ENCODE measurements around the gene RAB19. TPM values are rescaled to one million over a fixed set of nuclear protein-coding genes. Genes with fewer than 3 reads are reported as not detected.

The RAB19 gene
- total and polyA plus RNA-seq, 4 donors, result 0.24 to 3.2 (median 2.0) TPM

DNA sequence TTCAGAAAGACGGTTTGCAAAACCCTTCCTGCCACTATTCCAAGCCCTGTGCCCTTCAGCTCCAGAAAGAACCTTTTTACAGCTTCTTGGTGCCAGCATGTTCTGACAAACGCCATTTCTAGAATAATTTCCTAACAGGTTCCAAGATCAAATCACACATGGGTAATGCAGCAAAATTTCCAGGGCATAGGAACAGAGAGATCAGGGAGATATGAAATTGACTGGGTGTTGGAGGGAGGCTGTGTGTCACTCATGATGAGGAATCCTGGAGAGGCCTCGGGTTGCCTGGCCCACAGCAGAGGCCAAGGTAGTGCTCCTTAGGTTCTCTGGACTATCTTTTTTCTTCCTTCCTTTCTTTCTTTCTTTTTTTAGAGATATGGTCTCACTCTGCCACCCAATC, 29.5 kb downstream of the RAB19 start:
- TF ChIP-seq, protein P1, sequence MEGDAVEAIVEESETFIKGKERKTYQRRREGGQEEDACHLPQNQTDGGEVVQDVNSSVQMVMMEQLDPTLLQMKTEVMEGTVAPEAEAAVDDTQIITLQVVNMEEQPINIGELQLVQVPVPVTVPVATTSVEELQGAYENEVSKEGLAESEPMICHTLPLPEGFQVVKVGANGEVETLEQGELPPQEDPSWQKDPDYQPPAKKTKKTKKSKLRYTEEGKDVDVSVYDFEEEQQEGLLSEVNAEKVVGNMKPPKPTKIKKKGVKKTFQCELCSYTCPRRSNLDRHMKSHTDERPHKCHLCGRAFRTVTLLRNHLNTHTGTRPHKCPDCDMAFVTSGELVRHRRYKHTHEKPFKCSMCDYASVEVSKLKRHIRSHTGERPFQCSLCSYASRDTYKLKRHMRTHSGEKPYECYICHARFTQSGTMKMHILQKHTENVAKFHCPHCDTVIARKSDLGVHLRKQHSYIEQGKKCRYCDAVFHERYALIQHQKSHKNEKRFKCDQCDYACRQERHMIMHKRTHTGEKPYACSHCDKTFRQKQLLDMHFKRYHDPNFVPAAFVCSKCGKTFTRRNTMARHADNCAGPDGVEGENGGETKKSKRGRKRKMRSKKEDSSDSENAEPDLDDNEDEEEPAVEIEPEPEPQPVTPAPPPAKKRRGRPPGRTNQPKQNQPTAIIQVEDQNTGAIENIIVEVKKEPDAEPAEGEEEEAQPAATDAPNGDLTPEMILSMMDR (IDR thresholded peaks at IDR 0.05; ENCODE audit: control extremely low read depth, extremely low read depth), result no peak
- WGBS, 2 donors, result 90 to 94% methylated on average over 3 of the region's 3 CpGs
- no peak overlapping the region for H3K4me3 ChIP-seq

DNA sequence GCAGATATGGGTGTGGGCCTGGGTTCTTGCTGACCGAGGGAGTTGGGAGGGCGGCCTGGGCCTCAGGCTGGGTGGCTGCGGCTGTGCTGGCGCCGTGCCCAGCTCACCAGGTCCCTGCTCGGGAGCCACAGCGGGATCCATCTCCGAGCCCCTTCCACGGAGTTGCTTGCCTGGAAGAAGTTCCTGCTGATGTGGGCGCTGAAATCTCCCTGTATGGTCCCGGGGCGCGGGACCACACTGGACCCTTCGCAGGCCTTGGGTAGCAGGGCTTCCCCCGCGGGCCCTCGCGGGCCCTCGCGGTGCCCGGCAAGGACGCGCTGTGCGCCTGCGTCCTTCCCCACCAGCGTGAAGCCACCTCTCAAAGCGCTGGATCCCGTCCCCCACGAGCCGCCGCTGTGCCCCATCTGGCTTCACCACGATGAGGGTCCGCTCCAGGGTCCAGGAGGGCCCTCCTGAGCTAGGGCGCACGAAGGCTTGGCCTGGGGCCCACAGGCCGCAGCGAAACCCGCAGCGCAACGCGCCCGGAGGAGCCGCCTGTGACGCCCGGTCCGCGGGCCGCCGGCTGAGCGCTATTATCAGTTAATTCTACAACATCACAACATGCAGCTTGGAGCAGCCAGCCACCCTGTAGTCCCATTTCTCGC, 31.5 kb downstream of the RAB19 start:
- peak in 2 of 3 donors; percentile 24 to 34 for DNase-seq
- H3K9me3 ChIP-seq (ENCODE audit: control insufficient read depth in 4 of 4, insufficient read depth in 3 of 4, low read length in 3 of 4), result no peaks in the 10 kb centered on the region
- no peak overlapping the region for H3K27ac ChIP-seq (ENCODE audit: low read depth in 1 of 2, low read length in 1 of 2)
- H3K36me3 ChIP-seq (ENCODE audit: control insufficient read depth in 4 of 4, insufficient read depth in 4 of 4, low read length in 4 of 4), result no peaks in the 10 kb centered on the region
- WGBS, 2 donors, result 44 to 51% methylated on average over 51 of the region's 51 CpGs
- TF ChIP-seq, protein P1 (IDR thresholded peaks at IDR 0.05; ENCODE audit: control extremely low read depth, extremely low read depth), result no peak
- H3K27me3 ChIP-seq (ENCODE audit: control insufficient read depth in 3 of 3, insufficient read depth in 3 of 3, low read length in 2 of 3), result peaks cover 0 to 3% (median 0%) of the 10 kb centered on the region in 3 donors
- H3K4me1 ChIP-seq (ENCODE audit: control insufficient read depth in 5 of 5, insufficient read depth in 5 of 5, low read length in 5 of 5), result peaks cover 0 to 4% (median 0%) of the 10 kb centered on the region in 5 donors
- H3K4me3 ChIP-seq, result peak overlapping the region; percentile 7
- ATAC-seq (ENCODE audit: insufficient read depth, low FRiP score), result no peak
- no peak overlapping the region for H3K9ac ChIP-seq (ENCODE audit: insufficient read depth in 1 of 2, low read length in 2 of 2)

More for the DNA sequence above, 29.5 kb downstream of the RAB19 start:
- no peak for DNase-seq
- Histone ChIP-seq H3K27ac (ENCODE audit: low read depth in 1 of 2, low read length in 1 of 2) (no peak overlapping the region), H3K4me1 (ENCODE audit: control insufficient read depth in 5 of 5, insufficient read depth in 5 of 5, low read length in 5 of 5) (peaks cover 0 to 4% (median 0%) of the 10 kb centered on the region in 5 donors), H3K36me3 (ENCODE audit: control insufficient read depth in 4 of 4, insufficient read depth in 4 of 4, low read length in 4 of 4) (no peaks in the 10 kb centered on the region), H3K9ac (ENCODE audit: insufficient read depth in 1 of 2, low read length in 2 of 2) (no peak overlapping the region), H3K9me3 (ENCODE audit: control insufficient read depth in 4 of 4, insufficient read depth in 3 of 4, low read length in 3 of 4) (no peaks in the 10 kb centered on the region), H3K27me3 (ENCODE audit: control insufficient read depth in 3 of 3, insufficient read depth in 3 of 3, low read length in 2 of 3) (peaks cover 0 to 3% (median 0%) of the 10 kb centered on the region in 3 donors)
- no peak for ATAC-seq (ENCODE audit: insufficient read depth, low FRiP score)

DNA sequence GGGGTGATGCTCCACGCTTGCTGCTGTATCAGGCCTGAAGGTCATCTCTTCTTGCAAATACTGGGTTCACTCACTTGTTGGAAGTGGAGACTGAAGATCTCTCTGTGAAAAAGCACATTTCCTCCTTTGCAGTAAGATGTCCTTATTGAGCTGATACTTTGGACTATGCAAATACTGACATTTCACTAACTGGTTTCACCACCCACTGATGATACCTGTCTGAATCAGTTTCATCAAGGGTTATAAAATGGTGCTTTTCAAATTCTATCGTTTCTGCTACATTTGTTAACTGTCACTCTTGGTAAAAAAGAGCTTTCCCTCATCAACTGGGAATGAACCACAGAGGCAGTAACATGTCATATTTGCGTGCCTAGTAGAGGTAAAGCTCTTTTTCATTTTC, 35.5 kb downstream of the RAB19 start:
- H3K4me1 ChIP-seq (ENCODE audit: control insufficient read depth in 5 of 5, insufficient read depth in 5 of 5, low read length in 5 of 5), result peaks cover 0 to 4% (median 0%) of the 10 kb centered on the region in 5 donors
- TF ChIP-seq, protein P1 (IDR thresholded peaks at IDR 0.05; ENCODE audit: control extremely low read depth, extremely low read depth), result no peak
- H3K9ac ChIP-seq (ENCODE audit: insufficient read depth in 1 of 2, low read length in 2 of 2), result no peak overlapping the region
- WGBS, 2 donors, result 88 to 93% methylated on average over 3 of the region's 3 CpGs
- no peaks in the 10 kb centered on the region for H3K9me3 ChIP-seq (ENCODE audit: control insufficient read depth in 4 of 4, insufficient read depth in 3 of 4, low read length in 3 of 4)
- H3K27me3 ChIP-seq (ENCODE audit: control insufficient read depth in 3 of 3, insufficient read depth in 3 of 3, low read length in 2 of 3), result peaks cover 0 to 3% (median 0%) of the 10 kb centered on the region in 3 donors
- DNase-seq (no peak), ATAC-seq (ENCODE audit: insufficient read depth, low FRiP score) (no peak)
- H3K36me3 ChIP-seq (ENCODE audit: control insufficient read depth in 4 of 4, insufficient read depth in 4 of 4, low read length in 4 of 4), result no peaks in the 10 kb centered on the region
- no peak overlapping the region for H3K27ac ChIP-seq (ENCODE audit: low read depth in 1 of 2, low read length in 1 of 2)
- no peak overlapping the region for H3K4me3 ChIP-seq

All from lung (tissue), 12 donors.